HG02840 (cell line): ENCODE measurements around the gene SIGLEC8.

Experiments used
- ATAC-seq: cut with Tn5 transposase; IDR thresholded peaks from one replicate; pipeline ENCODE4 v1.9.1; 2021; ENCODE audit warnings: mild to moderate bottlenecking, moderate library complexity, moderate number of reproducible peaks; ENCODE audit not compliant: unreplicated experiment, low FRiP score

Gene SIGLEC8

DNA sequence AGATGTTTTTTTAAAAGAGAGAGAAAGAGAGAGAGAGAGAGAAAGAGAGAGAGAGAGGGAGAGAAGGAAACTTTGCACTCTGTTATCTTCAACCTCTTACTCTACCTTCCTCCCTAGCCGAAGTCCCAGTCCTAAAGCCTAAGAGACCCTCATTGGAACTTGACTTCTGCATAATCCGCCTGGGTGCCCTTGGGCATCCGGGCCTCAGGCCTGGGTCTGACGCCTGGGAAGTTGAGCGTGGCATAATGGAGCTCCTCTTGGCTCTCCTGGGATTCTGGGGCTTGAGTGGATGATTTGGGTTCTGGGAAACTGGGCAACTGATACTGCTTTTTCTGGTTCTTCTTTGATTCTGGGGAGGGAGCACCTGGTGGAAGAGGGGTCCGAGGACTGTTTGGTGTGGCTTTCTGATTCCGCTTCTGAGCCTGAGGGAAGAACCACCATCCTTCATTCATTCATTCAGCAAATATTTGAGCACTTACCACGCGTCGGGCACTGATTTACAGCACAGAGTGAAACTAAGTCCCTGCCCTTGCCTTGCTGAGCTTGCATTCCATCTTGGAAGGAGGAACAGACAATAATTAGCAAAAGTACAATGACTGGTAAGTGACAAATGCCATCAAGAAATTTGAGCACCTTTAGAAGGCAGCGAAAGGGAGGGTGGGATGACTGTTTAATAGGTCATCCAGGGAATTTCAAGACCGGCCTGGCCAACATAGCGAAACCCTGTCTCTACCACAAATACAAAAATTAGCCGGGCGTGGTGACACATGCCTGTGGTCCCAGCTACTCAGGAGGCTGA is 47.1 kb downstream of the SIGLEC8 start:
- no peak for ATAC-seq

DNA sequence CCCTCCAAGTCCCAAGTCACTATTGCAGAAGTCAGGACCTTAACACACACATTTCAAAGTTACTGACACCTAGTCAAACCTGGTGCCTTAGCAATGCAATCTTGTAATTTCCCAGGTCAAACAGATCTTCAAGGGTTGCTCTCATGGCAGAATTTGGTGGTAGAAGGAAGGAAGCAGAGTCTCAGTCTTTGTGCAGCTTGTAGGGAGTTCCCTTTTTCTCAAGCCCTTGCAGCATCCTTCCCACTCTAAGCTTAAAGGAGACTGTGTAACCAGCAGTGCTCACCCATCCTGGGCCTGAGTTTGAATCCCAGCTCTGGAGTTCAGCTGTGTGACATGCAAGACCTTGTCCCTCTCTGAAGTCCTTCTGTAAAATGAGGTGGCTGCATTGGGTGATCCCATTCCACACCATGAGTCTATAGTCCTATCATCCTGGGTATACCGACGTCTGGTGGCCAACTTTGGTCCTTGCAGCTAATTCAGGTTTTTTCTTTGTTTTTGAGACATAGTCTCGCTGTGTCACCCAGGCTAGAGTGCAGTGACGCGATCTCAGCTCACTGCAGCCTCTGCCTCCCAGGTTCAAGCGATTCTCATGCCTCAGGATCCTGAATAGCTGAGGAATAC is 50.6 kb downstream of the SIGLEC8 start:
- no peak for ATAC-seq

GRCh38 chr19:51402117-51402516 is 56.1 kb downstream of the SIGLEC8 start:
- ATAC-seq: no peak
